Mucosa of descending colon (tissue), 3 donors: Measurements from ENCODE around the gene SPDEF. TPM values are rescaled to one million over a fixed set of nuclear protein-coding genes. Genes with fewer than 3 reads are reported as not detected.

Experiments
- ATAC-seq: fragments of 200-7000 bp; cut with Tn5 transposase; one replicate; pipeline ENCODE4 v1.9.1; 2020; ENCODE audit warnings: mild to moderate bottlenecking, moderate library complexity
- DNase-seq, 3 donors: peaks; one replicate each; pipeline ENCODE4 v3.0.0-alpha.2; 2020
- H3K36me3 ChIP-seq: fragments of 200-600 bp; one replicate; pipeline ENCODE4 v1.8.0; 2021; ENCODE audit warnings: low read depth, mild to moderate bottlenecking
- H3K4me1 ChIP-seq: fragments of 200-600 bp; one replicate; pipeline ENCODE4 v1.8.0; 2021; ENCODE audit warnings: low read depth, mild to moderate bottlenecking
- H3K4me3 ChIP-seq: fragments of 200-600 bp; one replicate; pipeline ENCODE4 v1.8.0; 2021; ENCODE audit warnings: mild to moderate bottlenecking
- H3K9me3 ChIP-seq: fragments of 200-600 bp; one replicate; pipeline ENCODE4 v1.8.0; 2021; ENCODE audit warnings: mild to moderate bottlenecking
- intact Hi-C, 2 donors: fragments of 100-400 bp; cut with DNase I in 1 of 2; cut with micrococcal nuclease in 1 of 2; formaldehyde crosslinking; loops; one replicate each; pipeline versions ENCODE4 v1.11.0 to v1.11.1; 2022; cut with DNase I, micrococcal nuclease
- total RNA-seq, 3 donors: library from RNA; stranded (reverse); fragmentation: NEBNext Ultra II Directional in 2 of 3; extraction: Animal tissue kit (Norgen Biotek cat#: 25700) in 2 of 3; gene quantifications; one replicate each; pipeline versions ENCODE4 v1.2.1 to v1.2.4, GENCODE V29; 2021 to 2023
- TF ChIP-seq, protein P1 (sequence below): fragments of 200-600 bp; IDR thresholded peaks from one replicate; pipeline ENCODE4 v1.8.0; 2022; ENCODE audit warnings: antibody characterized with exemption, mild to moderate bottlenecking
- donor health status: DM: no; HTN: no; CAD: no; lungs with moderate emphysema.
- donor health status: DM: no; HTN: no; CAD: no.
- donor health status: DM: no; HTN: yes; CAD: no.

The SPDEF gene
- total RNA-seq, 3 donors from 2014 or later, result 13.8 to 49.1 (median 38.2) TPM

DNA sequence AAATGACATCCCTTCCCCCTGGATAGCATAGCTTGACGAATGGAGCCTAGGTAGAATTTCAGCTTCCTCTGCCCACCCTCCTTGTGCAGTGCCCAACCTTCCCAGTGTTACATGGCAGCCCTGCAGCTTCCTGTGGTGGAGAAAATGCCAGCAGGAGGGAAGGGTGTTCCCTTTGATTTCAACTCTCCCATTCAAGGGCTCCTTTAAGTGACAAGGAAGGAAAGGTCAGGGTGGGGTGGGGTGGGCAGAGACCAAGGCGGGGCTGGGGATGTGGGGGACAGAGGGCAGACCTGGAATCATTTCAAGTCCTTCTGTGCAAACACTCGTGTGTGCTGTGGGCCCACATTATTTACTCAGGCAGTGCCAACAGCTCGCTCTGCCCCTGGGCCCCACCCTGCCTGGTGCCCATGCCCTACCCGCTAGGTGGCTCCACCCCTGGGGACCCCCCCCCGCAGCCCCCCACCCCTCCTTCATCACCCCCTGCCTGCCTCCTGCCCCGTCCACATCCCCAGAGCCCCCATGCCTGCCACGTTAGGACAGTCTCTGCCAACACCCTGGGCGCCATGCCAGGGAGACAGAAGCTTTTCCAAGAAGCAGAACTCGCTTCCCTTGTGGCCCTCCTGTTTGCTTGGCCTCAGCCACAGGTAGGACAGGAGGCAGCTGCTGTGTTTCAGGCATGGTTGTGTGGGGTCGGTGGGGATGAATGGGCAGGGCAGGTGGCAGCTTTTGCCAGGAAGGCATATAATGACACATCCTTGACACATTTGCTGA lies 9.4 kb downstream of the SPDEF start:
- TF ChIP-seq, protein P1, sequence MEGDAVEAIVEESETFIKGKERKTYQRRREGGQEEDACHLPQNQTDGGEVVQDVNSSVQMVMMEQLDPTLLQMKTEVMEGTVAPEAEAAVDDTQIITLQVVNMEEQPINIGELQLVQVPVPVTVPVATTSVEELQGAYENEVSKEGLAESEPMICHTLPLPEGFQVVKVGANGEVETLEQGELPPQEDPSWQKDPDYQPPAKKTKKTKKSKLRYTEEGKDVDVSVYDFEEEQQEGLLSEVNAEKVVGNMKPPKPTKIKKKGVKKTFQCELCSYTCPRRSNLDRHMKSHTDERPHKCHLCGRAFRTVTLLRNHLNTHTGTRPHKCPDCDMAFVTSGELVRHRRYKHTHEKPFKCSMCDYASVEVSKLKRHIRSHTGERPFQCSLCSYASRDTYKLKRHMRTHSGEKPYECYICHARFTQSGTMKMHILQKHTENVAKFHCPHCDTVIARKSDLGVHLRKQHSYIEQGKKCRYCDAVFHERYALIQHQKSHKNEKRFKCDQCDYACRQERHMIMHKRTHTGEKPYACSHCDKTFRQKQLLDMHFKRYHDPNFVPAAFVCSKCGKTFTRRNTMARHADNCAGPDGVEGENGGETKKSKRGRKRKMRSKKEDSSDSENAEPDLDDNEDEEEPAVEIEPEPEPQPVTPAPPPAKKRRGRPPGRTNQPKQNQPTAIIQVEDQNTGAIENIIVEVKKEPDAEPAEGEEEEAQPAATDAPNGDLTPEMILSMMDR, result no peak
- intact Hi-C loops, result no loop called here
- H3K4me1 ChIP-seq, result peaks cover 35% of the 10 kb centered on the region

DNA sequence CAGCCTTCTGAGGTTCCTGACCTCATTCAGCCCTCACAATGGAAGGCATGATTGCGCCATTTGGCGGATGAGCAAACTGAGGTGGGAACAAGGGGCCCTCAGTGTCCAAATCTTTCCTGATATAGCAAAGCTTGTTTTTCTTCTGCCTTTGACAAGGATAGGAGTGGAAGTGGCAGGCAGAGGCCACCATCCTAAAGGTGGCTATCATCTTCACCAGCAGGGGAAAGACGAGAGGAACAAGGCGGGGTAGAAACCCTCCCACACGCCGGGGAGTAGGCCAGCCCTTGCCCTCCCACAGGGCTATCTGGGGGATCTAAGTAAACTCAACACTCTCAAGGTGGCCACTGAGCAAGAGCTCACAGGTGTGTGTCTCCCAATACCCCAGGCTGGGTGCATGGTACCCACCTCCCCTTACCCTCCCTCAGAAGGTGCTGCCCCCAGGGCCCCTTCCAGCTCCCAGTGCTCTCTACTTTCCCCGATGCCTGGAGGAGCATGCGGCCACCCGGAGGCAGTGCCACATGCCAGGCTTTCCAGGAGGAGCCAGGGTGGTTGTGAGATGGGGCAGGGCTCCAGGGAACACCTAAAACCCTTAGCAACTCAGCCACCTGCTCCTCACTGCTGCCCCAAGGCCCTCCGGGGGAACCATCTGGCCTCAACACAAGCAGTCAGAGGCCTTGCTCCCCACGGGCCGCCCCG lies 11.2 kb downstream of the SPDEF start:
- peaks cover 30% of the 10 kb centered on the region for H3K4me1 ChIP-seq
- no peak for ATAC-seq
- TF ChIP-seq, protein P1, result no peak
- DNase-seq, result peak in 1 of 3 donors; percentile 40
- no peak overlapping the region for H3K4me3 ChIP-seq
- no peaks in the 10 kb centered on the region for H3K36me3 ChIP-seq
- intact Hi-C loops, result no loop called here
- H3K9me3 ChIP-seq, result no peaks in the 10 kb centered on the region

More for the DNA sequence above, 9.4 kb downstream of the SPDEF start:
- peak; percentile 81 to 83 (median 81) for DNase-seq
- H3K36me3 ChIP-seq, result no peaks in the 10 kb centered on the region
- peak; percentile 87 for ATAC-seq
- no peaks in the 10 kb centered on the region for H3K9me3 ChIP-seq
- no peak overlapping the region for H3K4me3 ChIP-seq

DNA sequence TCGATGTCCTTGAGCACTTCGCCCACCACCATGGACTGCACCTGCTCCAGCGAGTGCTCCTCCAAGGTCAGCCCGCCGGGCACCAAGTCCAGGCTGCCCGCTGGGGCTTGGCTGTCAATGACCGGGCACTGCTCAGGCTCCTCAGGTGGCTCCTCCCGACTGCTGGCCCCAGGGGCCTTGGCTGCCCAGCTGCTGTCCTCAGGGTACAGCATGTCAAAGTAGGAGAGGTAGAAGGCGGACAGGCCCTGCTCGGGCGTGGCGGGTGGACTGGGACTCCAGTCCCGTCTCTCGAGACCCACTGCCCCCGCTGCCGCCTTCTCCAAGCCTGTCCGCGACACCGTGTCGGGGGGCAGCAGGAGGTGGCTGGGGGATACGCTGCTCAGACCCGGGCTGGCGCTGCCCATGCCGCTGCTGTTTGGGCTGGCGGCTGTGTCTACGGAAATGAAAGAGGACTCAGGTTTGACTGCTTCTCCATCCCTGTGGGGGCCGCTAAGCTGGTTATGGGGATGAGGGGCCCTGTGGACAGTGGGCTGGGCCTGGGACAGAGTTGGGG lies 12.0 kb downstream of the SPDEF start:
- no peak for DNase-seq
- intact Hi-C loops, result no loop called here
- Histone ChIP-seq H3K4me1 (peaks cover 30% of the 10 kb centered on the region), H3K9me3 (no peaks in the 10 kb centered on the region), H3K36me3 (no peaks in the 10 kb centered on the region), H3K4me3 (no peak overlapping the region)
- ATAC-seq, result no peak
- TF ChIP-seq, protein P1, result no peak

DNA sequence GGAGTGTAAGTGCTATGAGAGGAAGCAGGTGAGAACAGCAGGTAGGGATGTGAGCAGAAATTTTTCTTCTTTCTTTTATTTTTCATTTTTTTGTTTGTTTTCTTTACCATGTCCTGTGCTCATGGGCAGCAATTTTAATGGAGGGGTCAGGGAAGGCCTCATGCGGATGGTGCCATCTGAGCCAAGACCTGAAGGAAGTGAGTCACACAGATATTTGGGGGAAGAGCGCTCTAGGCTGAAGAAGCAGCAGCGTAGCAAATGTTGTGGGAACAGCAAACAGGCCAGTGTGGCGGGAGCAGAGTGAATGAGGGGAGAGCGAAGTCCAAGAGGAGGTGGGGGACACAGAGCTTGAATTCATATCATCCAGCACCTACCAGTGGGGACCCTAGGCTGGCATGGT lies 12.7 kb downstream of the SPDEF start:
- Histone ChIP-seq H3K9me3 (no peaks in the 10 kb centered on the region), H3K4me1 (peaks cover 28% of the 10 kb centered on the region), H3K4me3 (no peak overlapping the region), H3K36me3 (no peaks in the 10 kb centered on the region)
- DNase-seq, result no peak
- no peak for ATAC-seq
- TF ChIP-seq, protein P1, result no peak
- intact Hi-C loops, result no loop called here

DNA sequence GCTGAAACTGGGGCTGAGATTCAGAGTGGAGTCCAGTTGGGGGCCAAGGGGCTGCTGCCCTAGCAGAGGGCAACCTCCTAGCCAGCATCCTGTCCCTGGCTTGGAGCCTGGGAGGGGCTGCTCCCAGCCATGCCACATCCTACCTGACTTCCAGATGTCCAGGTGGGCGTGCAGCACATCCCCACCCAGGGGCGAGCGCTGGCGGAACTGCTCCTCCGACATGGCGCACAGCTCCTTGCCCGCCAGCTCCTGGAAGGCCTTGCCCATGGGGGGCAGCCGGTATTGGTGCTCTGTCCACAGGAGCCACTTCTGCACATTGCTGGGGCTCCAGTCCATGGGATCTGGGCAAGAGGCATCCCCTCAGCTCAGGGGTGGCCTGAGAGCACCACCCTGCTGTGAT lies 15.3 kb downstream of the SPDEF start:
- Histone ChIP-seq H3K9me3 (no peaks in the 10 kb centered on the region), H3K4me1 (peaks cover 20% of the 10 kb centered on the region), H3K36me3 (no peaks in the 10 kb centered on the region), H3K4me3 (no peak overlapping the region)
- intact Hi-C loops, result no loop called here
- TF ChIP-seq, protein P1, result no peak
- DNase-seq (no peak), ATAC-seq (no peak)
